Stimulated activated CD4-positive, alpha-beta T cell treated with anti-CD3 and anti-CD28 coated beads, TNF-alpha, amount 100 ng/mL, for 1 hour (primary cell): ENCODE data around the gene PCYT2.

Source experiments
- DNase-seq, 3 donors: peaks; one replicate each; pipeline ENCODE4 v3.0.0-alpha.2; 2020; ENCODE audit warnings: low read depth in 3 of 3, low spot score in 1 of 3

The PCYT2 gene

GRCh38 chr17:81877569-81877968, 33.6 kb downstream of the PCYT2 start:
- DNase-seq = no peak

GRCh38 chr17:81871387-81872230, 39.6 kb downstream of the PCYT2 start:
- peak; percentile 90 to 93 (median 93) for DNase-seq

- DNase-seq = no peak
Measured at GRCh38 chr17:81870981-81871386, 40.2 kb downstream of the PCYT2 start, which contains the start of gene ARHGDIA. TSS of gene ARHGDIA (minus strand) at chr17:81871337. CDS start at chr17:81869930, 1,407 bp downstream.

- DNase-seq = no peak
Measured at GRCh38 chr17:81870131-81870980, 40.8 kb downstream of the PCYT2 start.

- DNase-seq = no peak
Measured at GRCh38 chr17:81869221-81870130, 41.7 kb downstream of the PCYT2 start.

- DNase-seq = no peak
Measured at GRCh38 chr17:81868674-81869220, 42.5 kb downstream of the PCYT2 start.

GRCh38 chr17:81867991-81868673, 43.1 kb downstream of the PCYT2 start:
- no peak for DNase-seq

GRCh38 chr17:81867170-81867990, 43.8 kb downstream of the PCYT2 start:
- DNase-seq = no peak

GRCh38 chr17:81866440-81867169, 44.6 kb downstream of the PCYT2 start:
- DNase-seq = no peak

GRCh38 chr17:81865733-81866439, 45.3 kb downstream of the PCYT2 start:
- DNase-seq = no peak

- DNase-seq = no peak
Measured at GRCh38 chr17:81865358-81865732, 45.9 kb downstream of the PCYT2 start.

- DNase-seq = no peak
Measured at GRCh38 chr17:81863833-81864768, 47.1 kb downstream of the PCYT2 start.

GRCh38 chr17:81863123-81863675, 48.0 kb downstream of the PCYT2 start:
- no peak for DNase-seq

- DNase-seq = peak; percentile 98 to 99 (median 99)
Measured at GRCh38 chr17:81860756-81861568, 50.2 kb downstream of the PCYT2 start.

- peak in 1 of 3 donors; percentile 88 for DNase-seq
Measured at GRCh38 chr17:81859906-81860755, 51.1 kb downstream of the PCYT2 start, which contains the start of gene P4HB. TSS of gene P4HB (minus strand) at chr17:81860535. CDS start at chr17:81860471, 64 bp downstream.
